ENCODE data around the gene ABCG1. TPM values are rescaled to one million over a fixed set of nuclear protein-coding genes. Genes with fewer than 3 reads are reported as not detected.

Gene ABCG1
- polyA plus RNA-seq, 1 donor from 2014 or later = 14.2 TPM

GRCh38 chr21:42253466-42253865 lies 34.5 kb downstream of the ABCG1 start:
- H3K9me2 ChIP-seq (ENCODE audit: insufficient read depth, low read length) = no peaks in the 10 kb centered on the region
- H3K36me3 ChIP-seq (ENCODE audit: insufficient read depth, low read length) = no peaks in the 10 kb centered on the region
- H3K9ac ChIP-seq (ENCODE audit: low read length) = no peak overlapping the region
- H3K9me3 ChIP-seq (ENCODE audit: low read length) = no peaks in the 10 kb centered on the region
- H3K27me3 ChIP-seq (ENCODE audit: insufficient read depth, low read depth, low read length) = no peaks in the 10 kb centered on the region
- no peak overlapping the region for H3K4me2 ChIP-seq (ENCODE audit: low read length)
- no peak overlapping the region for H3K27ac ChIP-seq (ENCODE audit: low read length)
- no peaks in the 10 kb centered on the region for H4K20me1 ChIP-seq (ENCODE audit: insufficient read depth)
- TF ChIP-seq POLR2AphosphoS5 (IDR thresholded peaks at IDR 0.05) = no peak
- TF ChIP-seq SMC3 (conservative IDR thresholded peaks at IDR 0.05; ENCODE audit: poor library complexity) = no peak
- no peak for TF ChIP-seq TAF1 (IDR thresholded peaks at IDR 0.05; ENCODE audit: low read depth)
- TF ChIP-seq RAD21 (conservative IDR thresholded peaks at IDR 0.05) = no peak
- TF ChIP-seq MXI1 (conservative IDR thresholded peaks at IDR 0.05; ENCODE audit: poor library complexity, severe bottlenecking) = no peak
- TF ChIP-seq REST (IDR thresholded peaks at IDR 0.05; ENCODE audit: borderline replicate concordance) = no peak
- TF ChIP-seq EP300 (conservative IDR thresholded peaks at IDR 0.05; ENCODE audit: poor library complexity, severe bottlenecking) = no peak
- TF ChIP-seq EZH2 (IDR thresholded peaks at IDR 0.05; ENCODE audit: borderline replicate concordance, insufficient read depth, low read length, poor library complexity, severe bottlenecking) = no peak
- no peak for TF ChIP-seq CTCF (IDR thresholded peaks at IDR 0.05; ENCODE audit: poor library complexity, severe bottlenecking)
- H2AFZ ChIP-seq (ENCODE audit: low read depth, low read length) = no peak overlapping the region
- H3F3A ChIP-seq (ENCODE audit: insufficient read depth, low read length, poor library complexity, severe bottlenecking) = no peaks in the 10 kb centered on the region
- H3K79me2 ChIP-seq (replicated peaks; ENCODE audit: insufficient read depth, low read length) = no peaks in the 10 kb centered on the region
- no peak overlapping the region for H3K4me3 ChIP-seq (ENCODE audit: low read length)

DNA sequence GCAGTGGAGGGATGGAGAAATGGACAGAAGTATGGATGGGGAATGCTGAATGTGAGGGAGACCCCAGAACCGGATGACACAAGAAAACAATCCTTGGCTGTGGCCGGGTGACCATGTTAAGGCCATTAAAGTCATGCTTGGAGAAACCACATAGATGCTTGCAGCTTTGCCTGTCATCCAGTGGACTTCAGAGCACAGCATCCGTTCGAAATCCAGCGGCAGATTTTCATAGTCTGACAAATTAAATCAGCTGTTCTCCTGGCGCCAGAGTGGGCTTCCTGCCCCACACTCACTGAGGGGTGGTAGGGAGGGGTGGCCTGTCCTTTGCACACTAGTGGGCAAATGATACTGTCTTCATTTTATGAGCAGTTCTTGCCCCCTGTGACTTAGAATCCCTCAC lies 35.1 kb downstream of the ABCG1 start:
- Histone ChIP-seq H3K9ac (ENCODE audit: low read length) (no peak overlapping the region), H3F3A (ENCODE audit: insufficient read depth, low read length, poor library complexity, severe bottlenecking) (no peaks in the 10 kb centered on the region), H3K4me3 (ENCODE audit: low read length) (no peak overlapping the region), H2AFZ (ENCODE audit: low read depth, low read length) (no peak overlapping the region), H3K27me3 (ENCODE audit: insufficient read depth, low read depth, low read length) (no peaks in the 10 kb centered on the region), H3K9me3 (ENCODE audit: low read length) (no peaks in the 10 kb centered on the region), H3K27ac (ENCODE audit: low read length) (no peak overlapping the region), H3K9me2 (ENCODE audit: insufficient read depth, low read length) (no peaks in the 10 kb centered on the region), H4K20me1 (ENCODE audit: insufficient read depth) (no peaks in the 10 kb centered on the region), H3K36me3 (ENCODE audit: insufficient read depth, low read length) (no peaks in the 10 kb centered on the region), H3K4me2 (ENCODE audit: low read length) (no peak overlapping the region), H3K79me2 (replicated peaks; ENCODE audit: insufficient read depth, low read length) (no peaks in the 10 kb centered on the region)
- TF ChIP-seq TAF1 (IDR thresholded peaks at IDR 0.05; ENCODE audit: low read depth) = no peak
- no peak for TF ChIP-seq EZH2 (IDR thresholded peaks at IDR 0.05; ENCODE audit: borderline replicate concordance, insufficient read depth, low read length, poor library complexity, severe bottlenecking)
- TF ChIP-seq CTCF (IDR thresholded peaks at IDR 0.05; ENCODE audit: poor library complexity, severe bottlenecking) = no peak
- TF ChIP-seq MXI1 (conservative IDR thresholded peaks at IDR 0.05; ENCODE audit: poor library complexity, severe bottlenecking) = no peak
- TF ChIP-seq SMC3 (conservative IDR thresholded peaks at IDR 0.05; ENCODE audit: poor library complexity) = no peak
- no peak for TF ChIP-seq EP300 (conservative IDR thresholded peaks at IDR 0.05; ENCODE audit: poor library complexity, severe bottlenecking)
